Adrenal gland (tissue), 12 donors: ENCODE measurements around the gene ENOX1. TPM values are rescaled to one million over a fixed set of nuclear protein-coding genes. Genes with fewer than 3 reads are reported as not detected.

Experiments
- DNase-seq, 7 donors: peaks; one replicate each; pipeline ENCODE4 v3.0.0-alpha.2; 2019 to 2020
- H3K27ac ChIP-seq, 5 donors: fragments of 200-600 bp; sonication (generic) in 4 of 5; 1 replicate in 3 of 5; 2 replicates in 2 of 5; pipeline versions ENCODE4 v1.5.1 to v1.8.0; 2016 to 2020; ENCODE audit warnings: mild to moderate bottlenecking in 1 of 5
- H3K27me3 ChIP-seq: fragments of 200-600 bp; 2 replicates; pipeline ENCODE4 v1.8.0; 2021
- H3K36me3 ChIP-seq, 2 donors: fragments of 200-600 bp; replicated peaks in 1 of 2; 1 replicate in 1 of 2; 2 replicates in 1 of 2; pipeline versions ENCODE4 v1.5.1 to v1.8.0; 2018 to 2022
- H3K4me1 ChIP-seq, 2 donors: fragments of 200-600 bp; replicated peaks in 1 of 2; 1 replicate in 1 of 2; 2 replicates in 1 of 2; pipeline versions ENCODE4 v1.5.1 to v1.8.0; 2018 to 2021
- H3K4me3 ChIP-seq, 4 donors: fragments of 200-600 bp; sonication (generic) in 3 of 4; one replicate each; pipeline ENCODE4 v1.5.1; 2016 to 2018
- H3K9me3 ChIP-seq, 3 donors: fragments of 200-600 bp; sonication (generic) in 1 of 3; replicated peaks in 1 of 3; 1 replicate in 2 of 3; 2 replicates in 1 of 3; pipeline versions ENCODE4 v1.5.1 to v1.8.0; 2016 to 2021
- CTCF ChIP-seq, 6 experiments: fragments of 450-650 bp in 4 of 6; fragments of 200-600 bp in 2 of 6; sonication (generic) in 1 of 6; IDR thresholded peaks; 1 replicate in 5 of 6; 2 replicates in 1 of 6; pipeline versions ENCODE4 v1.5.1 to v1.8.0; 2016 to 2021; ENCODE audit warnings: antibody characterized with exemption in 6 of 6, mild to moderate bottlenecking in 2 of 6, moderate library complexity in 1 of 6
- POLR2A ChIP-seq, 2 donors: fragments of 450-650 bp; IDR thresholded peaks; one replicate each; pipeline ENCODE4 v1.6.1; 2017; ENCODE audit warnings: antibody characterized with exemption in 2 of 2, mild to moderate bottlenecking in 2 of 2, moderate library complexity in 1 of 2
- WGBS, 4 donors: extraction: QIAGEN DNeasy Blood & Tissue Kit in 2 of 4; methylation state at CpG; one replicate each; pipeline versions ENCODE4 v1.1.5 to v1.1.7; 2013 to 2017; 5-methylcytosine and 5-hydroxymethylcytosine counted together
- intact Hi-C, 2 donors: fragments of 100-400 bp; cut with DNase I; formaldehyde crosslinking; loops; one replicate each; pipeline versions ENCODE4 v1.14.1 to v1.15.0; 2022 to 2023
- polyA plus RNA-seq, 3 donors: library from polyadenylated mRNA; stranded (reverse); fragments of 200-250 nt in 2 of 3; fragments of 350-450 nt in 1 of 3; fragmentation: Illumina TruSeq in 1 of 3; extraction: RNeasy Lipid Tissue Mini Kit (QIAGEN cat#74804) in 1 of 3; gene quantifications; one replicate each; pipeline ENCODE4 v1.2.3, GENCODE V29; 2013 to 2014
- total RNA-seq, 9 donors: library from RNA; depleted of rRNA in 4 of 9; stranded (reverse); fragments of >200 nt in 4 of 9; fragments of 120-200 nt in 1 of 9; fragmentation: NEBNext Ultra II Directional in 1 of 9; extraction: Animal tissue kit (Norgen Biotek cat#: 25700) in 1 of 9; gene quantifications; one replicate each; pipeline versions ENCODE4 v1.1.0 to v1.2.4, GENCODE V29; 2013 to 2023
- donor health status: healthy with polysubstance abuse.
- donor health status: Bipolar disorder and iron deficiency.
- donor health status: DM: yes; HTN: yes; CAD: no.
- donor health status: DM: no; HTN: no; CAD: no.
- donor health status: DM: no; HTN: no; CAD: no.
- donor health status: DM: yes; HTN: yes; CAD: no.

ENOX1 gene
- total and polyA plus RNA-seq, 12 donors, result 0.25 to 5.8 (median 1.6) TPM

- H3K4me1 ChIP-seq, result no peaks in the 10 kb centered on the region
- DNase-seq, result no peak
- H3K27ac ChIP-seq, result no peak overlapping the region
- no peak overlapping the region for H3K4me3 ChIP-seq
- H3K9me3 ChIP-seq, result no peaks in the 10 kb centered on the region
- H3K36me3 ChIP-seq, result no peaks in the 10 kb centered on the region
- TF ChIP-seq CTCF (IDR thresholded peaks at IDR 0.05) (no peak), POLR2A (IDR thresholded peaks at IDR 0.05) (no peak)
- no peaks in the 10 kb centered on the region for H3K27me3 ChIP-seq
- intact Hi-C loops, result no loop called here
These were observed 257.0 kb downstream of the ENOX1 start for GRCh38 chr13:43529796-43530195.

- Histone ChIP-seq H3K36me3 (no peaks in the 10 kb centered on the region), H3K4me1 (no peaks in the 10 kb centered on the region), H3K27me3 (no peaks in the 10 kb centered on the region), H3K4me3 (no peak overlapping the region), H3K27ac (no peak overlapping the region), H3K9me3 (no peaks in the 10 kb centered on the region)
- 88 to 90% (median 88%) methylated on average over 6 of the region's 6 CpGs for WGBS, 4 donors
- DNase-seq, result no peak
- no peak for TF ChIP-seq POLR2A (IDR thresholded peaks at IDR 0.05)
- TF ChIP-seq CTCF (IDR thresholded peaks at IDR 0.05), result no peak
- intact Hi-C loops, result no loop called here
These were observed 257.8 kb downstream of the ENOX1 start for GRCh38 chr13:43528992-43529391.

GRCh38 chr13:43522788-43523187 lies 264.0 kb downstream of the ENOX1 start:
- TF ChIP-seq CTCF (IDR thresholded peaks at IDR 0.05) (no peak), POLR2A (IDR thresholded peaks at IDR 0.05) (no peak)
- no peak for DNase-seq
- H3K9me3 ChIP-seq, result no peaks in the 10 kb centered on the region
- intact Hi-C loops, result no loop called here
- no peak overlapping the region for H3K4me3 ChIP-seq
- H3K27me3 ChIP-seq, result no peaks in the 10 kb centered on the region
- no peaks in the 10 kb centered on the region for H3K36me3 ChIP-seq
- no peaks in the 10 kb centered on the region for H3K4me1 ChIP-seq
- H3K27ac ChIP-seq, result no peak overlapping the region

GRCh38 chr13:43520351-43520750 lies 266.4 kb downstream of the ENOX1 start:
- Histone ChIP-seq H3K4me1 (peaks cover 0 to 4% of the 10 kb centered on the region in 2 donors), H3K27ac (no peak overlapping the region), H3K36me3 (no peaks in the 10 kb centered on the region), H3K4me3 (no peak overlapping the region), H3K9me3 (no peaks in the 10 kb centered on the region), H3K27me3 (no peaks in the 10 kb centered on the region)
- 74 to 88% (median 82%) methylated on average over 5 of the region's 5 CpGs for WGBS, 4 donors
- intact Hi-C loops, result no loop called here
- DNase-seq, result no peak
- TF ChIP-seq CTCF (IDR thresholded peaks at IDR 0.05), result no peak
- TF ChIP-seq POLR2A (IDR thresholded peaks at IDR 0.05), result no peak
